Astrocyte (in vitro differentiated cells and primary cell): Measurements from ENCODE around the gene PAX3.

Experiments
- CTCF ChIP-seq: IDR thresholded peaks from 2 replicates; pipeline ENCODE4 v1.5.1; 2011; ENCODE audit warnings: low read depth, mild to moderate bottlenecking, inconsistent platforms, low read length, moderate library complexity; ENCODE audit not compliant: insufficient read depth
- EZH2 ChIP-seq: IDR thresholded peaks from 2 replicates; pipeline ENCODE4 v1.6.1; 2012; ENCODE audit warnings: mild to moderate bottlenecking, low read length, inconsistent platforms; ENCODE audit not compliant: insufficient read depth

GRCh38 chr2:222305516-222306392, 7.0 kb upstream of the PAX3 start:
- TF ChIP-seq CTCF (no peak), EZH2 (peak; percentile 25)
